Neural progenitor cell (in vitro differentiated cells): ENCODE data around the gene CCDC89.
"Not testable (repeated sequence)": the region's sequence is repeated elsewhere in the genome, so short reads cannot be mapped to it uniquely, and the experiment has no call there.

ENCODE experiments used
- CTCF ChIP-seq: fragments of 200-600 bp; sonication (generic); IDR thresholded peaks from 2 replicates; pipeline ENCODE4 v1.5.1; 2017; ENCODE audit warnings: antibody characterized with exemption, mild to moderate bottlenecking
- EZH2 ChIP-seq: fragments of 200-600 bp; sonication (generic); IDR thresholded peaks from 2 replicates; pipeline ENCODE4 v1.6.1; 2017; ENCODE audit warnings: antibody characterized with exemption, mild to moderate bottlenecking, moderate library complexity
- EZH2phosphoT487 ChIP-seq: fragments of 200-600 bp; sonication (generic); IDR thresholded peaks from 2 replicates; pipeline ENCODE4 v1.6.1; 2017; ENCODE audit warnings: antibody characterized with exemption

- not testable (repeated sequence) for TF ChIP-seq CTCF, EZH2, EZH2phosphoT487
Observed at GRCh38 chr11:85670949-85671663, 14.9 kb downstream of the CCDC89 start.
